NCI-H2227 (cell line): ENCODE measurements around the gene RIC1.
"Not testable (repeated sequence)": the region's sequence is repeated elsewhere in the genome, so short reads cannot be mapped to it uniquely, and the experiment has no call there.

Source experiments
- DNase-seq: peaks from one replicate; lab custom pipeline; 2025; ENCODE audit not compliant: unreplicated experiment; lab: John Stamatoyannopoulos, UW

The RIC1 gene

DNA sequence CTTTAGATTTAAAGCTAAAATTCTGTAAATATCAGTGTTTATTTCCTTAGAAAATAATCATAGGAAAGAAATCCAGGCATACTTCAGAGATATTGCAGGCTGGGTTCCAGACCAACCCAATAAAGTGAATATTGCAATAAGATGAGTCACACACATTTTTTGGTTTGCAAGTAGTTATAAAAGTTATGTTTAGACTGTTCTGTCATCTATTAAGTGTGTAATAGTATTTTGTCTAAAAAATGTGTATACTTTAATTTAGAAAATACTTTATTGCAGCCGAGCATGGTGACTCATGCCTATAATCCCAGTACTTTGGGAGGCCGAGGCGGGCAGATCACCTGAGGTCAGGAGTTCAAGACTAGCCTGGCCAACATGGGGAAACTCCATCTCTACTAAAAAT, 6.9 kb upstream of the RIC1 start:
- no peak for DNase-seq

DNA sequence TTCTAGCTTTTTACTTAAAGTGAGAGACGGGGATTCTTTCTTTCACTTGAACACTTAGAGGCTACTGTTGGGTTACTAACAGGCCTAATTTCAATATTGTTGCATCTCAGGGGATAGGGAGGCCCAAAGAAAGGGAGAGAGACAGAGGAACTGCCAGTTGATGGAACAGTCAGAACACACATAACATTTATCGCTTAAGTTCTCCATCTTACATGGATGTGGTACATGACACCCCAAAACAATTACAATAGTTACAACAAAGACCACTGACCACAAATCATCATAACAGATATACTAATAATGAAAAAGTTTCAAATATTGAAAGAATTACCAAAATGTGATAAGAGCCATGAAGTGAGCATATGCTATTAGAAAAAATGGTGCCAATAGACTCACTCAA, 4.3 kb upstream of the RIC1 start:
- DNase-seq, result no peak

DNA sequence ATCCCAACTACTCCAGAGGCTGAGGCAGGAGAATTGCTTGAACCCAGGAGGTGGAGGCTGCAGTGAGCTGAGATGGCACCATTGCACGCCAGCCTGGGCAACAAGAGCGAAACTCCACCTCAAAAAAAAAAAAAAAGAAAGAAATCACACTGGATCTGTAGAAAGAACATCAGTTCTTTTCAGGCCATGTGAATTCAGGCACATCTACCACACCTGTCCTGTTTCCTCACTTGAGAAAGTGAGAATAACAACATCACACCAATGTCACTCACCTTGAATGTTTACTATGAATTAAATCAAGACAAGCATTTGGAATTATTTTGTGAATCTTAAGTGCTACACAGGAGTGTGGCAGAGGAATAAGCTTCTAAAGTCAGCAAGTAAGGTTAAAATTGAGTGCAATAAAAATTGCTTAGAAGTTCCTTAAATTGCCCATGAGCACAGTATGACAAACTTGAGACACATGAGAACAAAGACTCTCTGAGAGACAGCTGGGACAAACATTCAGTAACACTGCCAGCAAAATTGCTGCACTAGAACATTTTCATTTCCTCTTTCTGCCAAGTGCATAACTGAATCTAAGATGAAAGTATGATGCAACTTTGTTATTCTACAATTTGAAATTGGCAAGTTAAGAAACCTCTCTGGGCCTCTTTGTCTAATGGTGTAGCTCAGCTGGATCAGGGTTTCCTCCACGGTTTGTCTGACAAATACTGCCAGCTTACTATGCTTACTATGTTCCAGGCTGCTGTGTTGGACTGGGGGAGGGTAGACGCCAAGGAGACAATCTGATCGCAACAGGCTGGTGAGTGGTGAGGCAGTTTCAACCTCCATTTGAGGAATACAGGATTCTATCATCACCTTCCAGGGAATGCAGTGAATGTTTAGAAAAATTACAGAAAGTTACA, 1.9 kb upstream of the RIC1 start:
- DNase-seq, result peak; percentile 10

DNA sequence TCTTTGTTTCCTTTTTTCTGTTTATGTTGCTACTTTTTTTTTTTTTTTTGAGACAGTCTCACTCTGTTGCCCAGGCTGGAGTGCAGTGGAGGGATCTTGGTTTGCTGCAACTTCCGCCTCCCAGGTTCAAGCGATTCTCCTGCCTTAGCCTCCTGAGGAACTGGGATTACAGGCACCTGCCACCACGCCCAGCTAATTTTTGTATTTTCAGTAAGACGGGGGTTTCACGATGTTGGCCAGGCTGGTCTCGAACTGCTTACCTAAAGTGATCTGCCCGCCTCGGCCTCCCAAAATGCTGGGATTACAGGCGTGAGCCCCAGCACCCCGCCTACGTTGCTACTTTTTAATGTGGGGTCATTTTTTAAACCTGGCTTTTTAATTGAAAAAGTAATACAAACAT, 1.2 kb upstream of the RIC1 start:
- DNase-seq, result peak; percentile 12

DNA sequence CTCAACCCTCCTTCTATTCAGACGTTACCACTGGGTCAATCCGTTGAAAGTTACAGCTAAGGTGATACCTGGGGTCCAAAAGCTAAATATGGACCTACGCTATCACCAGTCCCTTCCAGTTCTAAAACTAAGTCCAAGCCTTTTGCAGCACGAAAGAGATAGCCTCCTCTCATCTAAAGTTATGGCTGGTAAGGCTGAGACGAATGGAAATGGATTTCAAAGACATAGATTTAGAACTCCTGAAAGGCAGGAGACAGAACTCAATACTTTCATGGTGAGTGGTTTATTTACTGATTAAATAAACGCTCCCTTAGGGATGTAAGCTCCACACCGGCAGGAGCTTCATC, 751 bp upstream of the RIC1 start:
- DNase-seq, result no peak

DNA sequence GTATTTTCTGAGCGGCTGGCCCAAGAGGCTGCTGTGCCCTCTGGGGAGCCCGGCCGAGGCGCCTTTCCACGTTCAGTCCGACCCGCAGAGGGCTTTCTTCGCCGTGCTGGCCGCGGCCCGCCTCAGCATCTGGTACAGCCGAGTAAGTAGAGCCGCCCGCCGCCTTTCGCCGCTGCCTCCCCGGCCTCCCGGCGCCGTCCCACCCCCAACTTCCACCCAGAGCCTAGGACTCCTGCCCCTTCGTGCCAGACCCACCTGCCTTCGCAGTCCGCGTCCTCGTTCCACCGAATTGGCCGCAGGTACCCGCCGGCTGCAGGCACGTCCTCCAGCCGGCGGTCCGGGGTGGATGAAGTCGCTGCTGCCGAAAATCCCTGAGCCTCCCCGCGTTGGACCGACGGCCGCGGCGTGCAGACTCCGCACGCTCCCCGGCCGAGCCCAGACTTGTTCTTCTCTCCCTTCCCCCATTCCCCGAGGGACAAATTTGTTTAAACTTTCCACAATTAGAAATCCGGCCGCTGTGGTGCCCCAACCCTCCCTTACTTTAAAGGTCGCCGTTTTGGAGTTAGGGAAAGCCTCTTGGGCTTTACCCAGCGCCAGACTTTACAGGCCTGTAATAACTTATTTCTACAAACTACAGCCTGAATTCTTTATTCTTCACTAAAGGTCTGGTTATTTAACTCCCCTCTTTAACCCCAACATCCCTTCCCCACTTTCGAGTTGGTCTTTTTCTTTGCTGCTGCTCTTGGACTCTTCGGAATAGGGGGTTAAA, 589 bp downstream of the RIC1 start:
- DNase-seq, result peak; percentile 52

DNA sequence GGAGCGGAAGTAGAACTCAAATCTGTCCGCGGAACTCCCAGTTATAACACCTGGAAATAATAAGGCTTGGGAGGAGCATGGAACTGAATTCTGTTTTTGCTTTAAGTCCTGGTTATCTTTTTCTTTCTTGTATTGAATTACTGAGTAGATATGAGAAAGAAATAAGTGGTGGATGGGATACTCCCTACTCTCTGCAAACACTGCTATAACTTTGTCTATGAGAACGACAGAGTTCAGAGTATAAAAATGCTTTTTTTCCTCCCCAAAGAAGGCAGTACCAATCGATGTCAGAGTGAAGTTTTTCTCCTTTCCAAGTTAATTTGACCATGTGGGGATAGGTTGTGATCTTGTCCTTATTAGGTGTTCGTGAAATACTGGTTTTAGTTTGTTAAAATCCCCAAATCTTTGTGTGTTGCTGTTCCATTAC, 1.2 kb downstream of the RIC1 start:
- peak; percentile 34 for DNase-seq

DNA sequence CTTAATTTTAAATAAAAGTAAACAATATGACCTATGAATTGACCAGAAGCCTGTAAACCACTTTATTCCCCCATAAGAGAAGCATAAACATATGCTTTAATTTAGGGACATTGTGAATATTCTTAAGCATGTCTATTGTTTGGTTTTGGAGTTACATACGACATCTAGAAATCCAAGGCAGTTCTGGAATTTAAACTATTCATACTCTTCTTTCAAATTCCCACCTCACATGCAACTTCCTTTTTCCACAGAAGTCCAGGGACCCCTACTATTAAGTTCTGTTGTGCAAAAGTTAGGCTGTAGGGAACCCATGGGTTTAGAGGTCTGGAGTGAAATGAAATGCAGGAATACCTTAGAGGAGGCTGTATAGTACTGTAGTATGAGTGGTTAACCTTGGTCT, 2.1 kb downstream of the RIC1 start:
- no peak for DNase-seq

DNA sequence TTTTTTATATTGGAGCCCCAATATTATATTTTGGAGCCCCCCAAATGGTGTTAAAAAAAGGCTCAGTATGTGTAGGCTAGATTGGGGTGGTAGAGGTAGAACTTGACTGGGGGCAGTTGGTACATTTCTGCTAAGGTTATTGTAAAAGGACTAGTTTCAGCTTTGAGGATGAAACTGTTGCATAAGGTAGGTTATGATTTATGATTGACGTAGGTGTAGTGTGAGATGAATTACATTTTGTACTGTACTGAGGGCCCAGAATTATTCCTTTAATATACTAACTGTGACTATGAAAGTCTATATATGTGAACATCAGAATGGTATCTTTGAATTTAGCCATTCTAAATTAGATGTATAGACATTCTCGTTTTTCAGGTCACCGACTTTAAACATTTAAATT, 3.6 kb downstream of the RIC1 start:
- no peak for DNase-seq

DNA sequence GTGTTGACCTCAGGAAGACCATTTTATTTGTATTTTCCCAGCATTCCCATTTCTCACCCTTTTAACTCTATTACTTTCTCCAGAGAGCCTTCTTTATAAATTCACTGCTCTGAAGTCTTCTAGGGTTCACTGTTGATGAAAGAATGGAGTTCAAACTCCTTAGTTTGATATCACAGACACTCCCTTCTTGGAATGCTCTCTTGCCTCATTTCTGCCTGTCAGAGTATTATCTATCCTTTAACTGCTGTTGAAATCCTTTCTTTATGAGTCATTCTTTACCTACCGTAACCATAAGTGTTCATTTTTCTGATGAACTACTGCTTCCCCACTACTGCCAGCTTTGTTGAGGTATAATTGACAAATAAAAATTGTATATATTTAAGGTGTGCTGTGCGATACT, 4.3 kb downstream of the RIC1 start:
- DNase-seq, result no peak

DNA sequence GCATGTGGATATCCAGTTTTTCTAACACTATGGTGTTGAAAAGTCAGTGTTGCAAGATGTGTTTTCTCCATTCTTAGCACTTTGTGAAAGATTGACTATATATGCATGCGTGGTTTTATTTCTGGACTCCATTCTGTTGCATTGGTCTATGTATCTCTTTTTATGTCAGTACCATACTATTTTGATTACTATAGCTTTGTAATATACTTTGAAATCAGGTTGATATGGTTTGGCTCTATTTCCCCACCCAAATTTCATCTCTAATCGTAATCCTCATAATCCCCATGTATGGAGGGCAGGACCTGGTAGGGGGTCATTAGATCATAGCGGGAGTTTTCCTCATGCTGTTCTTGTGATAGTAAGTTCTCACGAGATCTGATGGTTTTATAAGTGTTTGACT, 6.5 kb downstream of the RIC1 start:
- no peak for DNase-seq

DNA sequence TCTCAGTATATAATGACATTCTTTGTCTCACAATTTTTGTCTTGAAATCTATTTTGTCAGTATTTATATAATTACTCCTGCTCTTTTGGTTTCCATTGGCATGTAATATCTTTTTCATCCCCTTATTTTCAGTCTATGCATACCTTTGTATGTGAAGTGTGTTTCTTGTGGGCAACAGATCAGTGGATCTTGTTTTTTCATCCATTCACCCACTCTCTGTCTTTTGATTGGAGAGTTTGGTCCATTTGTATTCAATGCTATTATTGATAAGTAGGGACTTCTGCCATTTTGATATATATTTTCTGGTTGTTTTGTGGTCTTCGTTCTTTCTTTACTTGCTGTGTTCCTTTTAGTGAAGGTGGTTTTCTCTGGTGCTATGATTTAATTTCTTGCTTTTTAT, 10.9 kb downstream of the RIC1 start:
- DNase-seq, result no peak

DNA sequence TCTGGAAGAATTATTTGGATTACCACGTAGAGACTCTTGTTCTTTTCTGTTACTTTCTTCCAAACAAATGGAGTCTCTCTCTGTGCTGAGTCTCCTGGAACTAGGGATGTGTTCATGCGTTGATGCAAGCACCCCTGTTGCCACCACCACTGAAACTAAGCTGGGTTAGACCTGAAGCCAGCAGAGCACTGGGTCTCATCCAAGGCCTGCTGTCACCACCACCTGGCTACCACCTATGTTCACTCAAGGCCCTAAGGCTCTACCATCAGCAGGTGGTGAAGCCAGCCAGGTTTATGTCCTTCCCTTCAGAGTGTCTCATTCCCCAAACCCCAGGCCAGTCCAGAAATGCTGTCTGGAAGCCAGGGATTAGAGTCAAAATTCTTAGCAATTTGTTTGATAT, 13.3 kb downstream of the RIC1 start:
- DNase-seq, result no peak

DNA sequence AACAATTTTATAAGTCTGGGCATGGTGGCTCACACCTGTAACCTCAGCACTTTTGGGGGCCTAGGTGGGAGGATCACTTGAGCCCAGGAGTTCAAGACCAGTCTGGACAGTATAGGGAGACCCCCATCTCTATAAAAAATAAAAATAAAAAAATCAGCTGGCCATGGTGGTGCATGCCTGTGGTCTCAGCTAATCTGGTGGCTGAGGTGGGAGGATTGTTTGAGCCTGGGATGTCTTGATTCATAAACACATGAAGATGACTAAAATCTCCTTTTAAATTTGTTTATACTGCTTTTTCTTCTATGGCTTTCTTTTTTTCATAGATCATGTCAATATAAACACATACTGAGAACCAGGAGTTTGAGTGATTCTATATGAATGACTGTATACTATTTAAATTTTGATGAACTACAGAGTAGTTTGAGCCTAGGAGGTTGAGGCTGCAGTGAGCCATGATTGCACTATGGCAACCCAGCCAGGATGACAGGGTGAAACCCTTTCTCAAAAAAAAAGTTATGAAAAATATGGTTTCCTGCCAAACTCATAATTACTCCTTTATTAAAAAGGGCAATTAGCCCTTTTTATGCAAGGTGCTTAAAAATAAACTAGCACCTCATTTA, 14.2 kb downstream of the RIC1 start:
- no peak for DNase-seq

DNA sequence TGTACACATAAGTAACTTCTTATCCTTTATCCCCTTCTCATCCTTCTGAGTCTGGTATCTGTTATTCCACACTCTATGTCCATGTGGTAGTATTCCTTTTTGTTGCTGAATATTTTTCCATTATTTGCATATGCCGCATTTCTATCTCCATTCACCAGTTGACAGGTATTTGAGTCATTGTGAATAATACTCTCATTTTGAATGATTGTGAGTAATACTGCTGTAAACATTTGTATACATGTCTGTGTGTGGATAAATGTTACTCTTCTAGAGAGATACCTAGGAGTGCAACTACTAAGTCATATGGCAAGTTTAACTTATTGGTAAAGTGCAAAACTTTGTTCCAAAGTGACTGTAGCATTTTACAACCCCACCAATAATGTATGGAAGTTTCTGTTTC, 15.6 kb downstream of the RIC1 start:
- DNase-seq, result no peak

DNA sequence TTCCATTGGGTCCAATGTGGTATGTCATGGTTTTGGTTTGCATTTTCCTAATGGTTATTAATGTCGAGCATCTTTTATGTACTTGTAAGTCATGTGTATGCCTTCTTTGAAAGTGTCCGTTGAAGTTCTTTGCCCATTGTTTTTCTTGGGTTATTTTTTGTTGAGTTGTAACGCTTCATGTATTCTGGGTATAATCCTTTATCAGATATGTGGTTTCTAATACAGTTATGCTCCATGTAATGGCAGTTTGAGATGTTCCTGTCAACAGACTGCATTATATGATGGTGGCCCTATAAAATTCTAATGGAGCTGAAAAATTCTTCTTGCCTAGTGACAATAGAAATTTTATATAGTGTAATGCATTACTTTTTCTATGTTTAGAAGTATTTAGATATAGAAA, 17.2 kb downstream of the RIC1 start:
- no peak for DNase-seq

DNA sequence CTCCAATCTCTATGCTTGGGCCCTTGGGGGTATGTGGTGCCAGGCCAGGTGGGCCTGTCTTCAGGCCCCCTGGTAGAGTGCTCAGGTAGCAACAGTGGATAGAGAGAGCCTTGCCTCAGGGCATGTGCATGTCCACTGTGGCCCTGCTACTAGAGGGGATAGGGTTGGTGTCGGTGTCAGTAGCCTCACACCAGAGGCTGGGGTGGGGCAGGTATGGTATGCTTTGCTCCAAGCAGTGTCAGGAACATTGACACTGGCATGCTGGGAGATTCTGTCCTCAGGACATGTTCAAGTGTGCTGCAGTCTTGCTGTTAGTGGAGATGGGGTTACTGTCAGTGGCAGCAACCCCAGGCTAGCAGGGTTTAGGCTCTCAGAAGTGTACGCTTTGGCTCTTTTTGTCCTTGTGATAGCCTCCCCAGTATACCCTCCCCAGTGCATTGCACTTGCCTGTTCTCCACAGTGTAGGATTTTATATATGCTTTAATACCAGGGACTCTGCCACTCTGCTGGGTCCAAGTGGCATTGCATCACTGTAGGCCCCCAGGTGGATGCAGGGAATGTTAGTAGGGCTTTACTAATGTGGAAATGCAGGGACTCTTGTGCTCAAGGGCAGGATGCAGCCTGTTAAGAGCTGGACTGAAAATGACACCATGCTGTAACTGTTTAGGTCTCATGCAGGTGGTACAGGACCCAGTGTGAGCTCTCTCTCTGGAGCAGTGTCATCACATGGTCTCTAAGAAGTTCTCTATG, 21.6 kb downstream of the RIC1 start:
- no peak for DNase-seq

DNA sequence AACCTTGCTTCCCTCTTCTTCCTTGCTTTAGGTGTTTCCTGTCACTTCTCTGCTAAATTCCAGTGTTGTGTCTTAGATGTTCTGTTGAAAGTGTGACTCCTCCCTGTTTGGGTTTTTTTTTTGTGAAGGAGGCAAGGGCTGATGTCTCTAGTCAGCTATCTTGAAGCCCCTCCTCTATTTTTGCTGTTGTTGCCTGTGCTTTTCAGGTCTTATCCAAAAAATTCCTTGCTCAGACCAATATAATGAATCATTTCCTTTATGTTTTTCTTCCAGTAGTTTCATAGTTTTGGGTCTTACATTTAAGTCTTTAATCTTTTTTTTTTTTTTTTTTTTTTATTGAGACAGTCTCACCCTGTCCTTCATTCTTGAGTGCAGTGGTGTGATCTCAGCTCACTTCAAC, 22.3 kb downstream of the RIC1 start:
- no peak for DNase-seq

DNA sequence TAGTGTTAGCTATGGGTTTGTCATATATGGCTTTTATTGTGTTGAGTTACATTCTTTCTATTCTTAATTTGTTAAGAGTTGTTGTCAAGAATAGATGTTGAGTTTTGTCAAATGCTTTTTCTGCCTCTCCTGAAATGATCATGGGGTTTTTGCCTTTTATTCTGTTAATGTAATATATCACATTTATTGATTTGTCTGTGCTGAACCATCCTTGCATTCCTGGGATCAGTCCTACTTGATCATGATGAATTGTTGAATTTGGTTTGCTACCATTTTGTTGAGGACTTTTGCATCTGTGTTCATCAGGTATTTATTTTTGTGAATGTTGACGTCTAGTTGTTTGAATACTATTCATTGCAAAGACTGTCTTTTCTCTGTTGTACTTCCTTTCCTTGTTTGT, 23.9 kb downstream of the RIC1 start:
- DNase-seq, result peak; percentile 0

DNA sequence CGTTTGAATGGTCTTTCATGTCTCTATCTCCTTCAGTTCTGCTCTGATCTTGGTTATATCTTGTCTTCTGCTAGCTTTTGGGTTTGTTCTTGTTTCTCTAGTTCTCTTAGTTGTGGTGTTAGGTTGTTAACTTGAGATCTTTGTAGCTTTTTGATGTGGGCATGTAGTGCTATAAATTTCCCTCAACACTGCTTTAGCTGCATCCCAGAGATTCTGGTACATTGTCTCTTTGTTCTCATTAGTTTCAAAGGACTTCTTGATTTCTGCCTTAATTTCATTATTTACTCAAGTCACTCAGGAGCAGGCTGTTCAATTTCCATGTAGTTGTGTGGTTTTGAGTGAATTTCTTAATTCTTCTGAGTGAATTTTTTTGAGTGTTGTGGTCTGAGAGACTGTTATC, 33.9 kb downstream of the RIC1 start:
- not testable (repeated sequence) for DNase-seq

DNA sequence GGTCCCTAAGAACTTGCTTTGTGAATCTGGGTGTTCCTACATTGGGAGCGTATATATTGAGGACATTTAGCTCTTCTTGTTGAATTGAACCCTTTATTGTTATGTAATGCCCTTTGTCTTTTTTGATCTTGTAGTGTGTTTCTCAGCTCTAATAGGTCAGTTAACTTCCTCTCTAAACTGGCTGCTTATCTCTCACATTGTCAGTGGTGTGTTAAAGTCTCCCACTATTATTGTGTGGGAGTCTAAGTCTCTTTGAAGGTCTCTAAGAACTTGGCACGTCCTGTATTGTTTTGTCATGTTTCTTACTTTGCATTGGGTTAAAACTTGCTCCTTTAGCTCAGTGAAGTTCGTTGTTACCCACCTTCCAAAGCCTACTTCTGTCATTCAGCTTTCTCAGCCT, 36.2 kb downstream of the RIC1 start:
- DNase-seq, result no peak
